ENCODE data around the gene RSPH3.

The RSPH3 gene

DNA sequence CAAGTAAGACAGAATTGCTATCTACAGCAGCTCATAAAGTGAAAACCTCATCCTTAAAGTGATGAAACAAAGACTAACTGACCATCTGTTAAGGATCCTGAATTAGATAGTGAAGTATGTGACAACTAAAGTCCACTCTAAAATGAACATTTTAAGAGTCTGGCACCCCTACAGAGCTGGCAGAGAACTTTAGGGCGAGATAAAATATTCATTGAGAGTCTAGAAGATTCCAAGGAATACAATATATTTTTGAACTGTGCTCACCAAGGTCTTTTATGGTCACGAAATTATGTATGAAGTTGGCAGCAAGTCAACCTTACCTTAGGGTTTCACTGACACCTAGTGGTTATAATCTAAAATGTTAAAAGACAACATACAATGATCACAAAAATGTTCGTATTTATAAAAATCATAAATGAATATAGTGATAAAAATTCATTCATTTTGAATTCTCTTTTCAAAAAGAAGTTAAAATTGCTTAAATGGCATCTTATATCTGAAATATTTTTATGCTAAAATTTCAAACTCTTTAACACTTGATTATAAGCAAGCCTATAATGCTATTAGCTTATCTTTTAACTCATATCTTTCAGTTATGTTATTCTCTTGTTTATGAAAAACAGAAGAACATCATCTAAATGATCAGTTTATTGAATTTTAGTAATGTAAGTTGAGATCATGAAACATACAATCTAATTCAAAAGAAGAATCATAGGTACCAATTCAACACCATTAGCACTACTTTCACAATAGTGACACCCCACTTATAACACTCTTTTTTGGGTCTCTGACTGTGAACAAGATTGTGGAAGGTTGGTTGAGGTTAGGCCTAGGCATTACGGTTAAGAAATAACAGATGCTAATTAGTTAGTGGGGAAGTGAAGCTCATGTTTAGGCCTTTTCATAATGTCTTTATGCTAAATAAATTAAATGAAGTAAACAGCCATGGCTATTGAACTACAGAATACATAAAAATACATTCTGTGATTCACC is 27.5 kb downstream of the RSPH3 start:
- TF ChIP-seq ZFP3 (CRISPR knock-in tag; IDR thresholded peaks at IDR 0.05) (no peak), PPARA (CRISPR knock-in tag; IDR thresholded peaks at IDR 0.05; ENCODE audit: borderline replicate concordance) (no peak), RARB (CRISPR knock-in tag; IDR thresholded peaks at IDR 0.05) (no peak), ISL1 (CRISPR knock-in tag; IDR thresholded peaks at IDR 0.05) (no peak)
- ATAC-seq: peak; percentile 83

DNA sequence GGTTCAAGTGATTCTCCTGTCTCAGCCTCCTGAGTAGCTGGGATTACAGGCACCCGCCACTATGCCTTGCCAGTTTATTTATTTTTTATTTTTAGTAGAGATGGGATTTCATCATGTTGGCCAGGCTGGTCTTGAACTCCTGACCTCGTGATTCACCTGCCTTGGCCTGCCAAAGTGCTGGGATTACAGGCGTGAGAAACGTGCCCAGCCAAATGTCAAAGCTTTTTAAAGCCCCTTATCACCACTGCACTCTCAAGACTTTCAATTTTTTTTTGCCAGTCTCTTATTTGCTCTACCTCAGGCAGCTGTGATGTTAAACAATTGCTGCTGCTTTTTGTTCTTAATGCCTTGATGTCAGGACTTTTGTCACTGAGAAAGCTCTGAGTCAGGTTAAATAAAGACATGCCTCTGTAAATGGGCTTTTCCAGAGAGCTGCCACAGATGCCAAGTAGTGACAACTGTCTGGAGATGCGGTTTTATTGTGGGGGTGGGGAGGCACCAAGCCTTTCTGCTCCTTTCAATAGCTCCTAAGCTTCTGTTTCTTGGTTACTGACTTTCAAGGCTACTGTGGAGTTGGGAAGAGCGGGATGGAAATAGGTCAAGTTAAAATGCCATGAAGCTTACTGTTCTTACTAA is 29.2 kb downstream of the RSPH3 start:
- no peak for ATAC-seq
- TF ChIP-seq, protein P1, sequence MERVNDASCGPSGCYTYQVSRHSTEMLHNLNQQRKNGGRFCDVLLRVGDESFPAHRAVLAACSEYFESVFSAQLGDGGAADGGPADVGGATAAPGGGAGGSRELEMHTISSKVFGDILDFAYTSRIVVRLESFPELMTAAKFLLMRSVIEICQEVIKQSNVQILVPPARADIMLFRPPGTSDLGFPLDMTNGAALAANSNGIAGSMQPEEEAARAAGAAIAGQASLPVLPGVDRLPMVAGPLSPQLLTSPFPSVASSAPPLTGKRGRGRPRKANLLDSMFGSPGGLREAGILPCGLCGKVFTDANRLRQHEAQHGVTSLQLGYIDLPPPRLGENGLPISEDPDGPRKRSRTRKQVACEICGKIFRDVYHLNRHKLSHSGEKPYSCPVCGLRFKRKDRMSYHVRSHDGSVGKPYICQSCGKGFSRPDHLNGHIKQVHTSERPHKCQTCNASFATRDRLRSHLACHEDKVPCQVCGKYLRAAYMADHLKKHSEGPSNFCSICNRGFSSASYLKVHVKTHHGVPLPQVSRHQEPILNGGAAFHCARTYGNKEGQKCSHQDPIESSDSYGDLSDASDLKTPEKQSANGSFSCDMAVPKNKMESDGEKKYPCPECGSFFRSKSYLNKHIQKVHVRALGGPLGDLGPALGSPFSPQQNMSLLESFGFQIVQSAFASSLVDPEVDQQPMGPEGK (CRISPR knock-in tag; IDR thresholded peaks at IDR 0.05; ENCODE audit: borderline replicate concordance): no peak
- TF ChIP-seq ZNF8 (CRISPR knock-in tag; IDR thresholded peaks at IDR 0.05): no peak
- TF ChIP-seq CSDC2 (CRISPR knock-in tag; IDR thresholded peaks at IDR 0.05): no peak
- TF ChIP-seq ZFP30 (CRISPR knock-in tag; IDR thresholded peaks at IDR 0.05): no peak
- no peak for TF ChIP-seq RARB (CRISPR knock-in tag; IDR thresholded peaks at IDR 0.05)
- no peak for TF ChIP-seq SNAI2 (CRISPR knock-in tag; IDR thresholded peaks at IDR 0.05)
- TF ChIP-seq, protein P2, sequence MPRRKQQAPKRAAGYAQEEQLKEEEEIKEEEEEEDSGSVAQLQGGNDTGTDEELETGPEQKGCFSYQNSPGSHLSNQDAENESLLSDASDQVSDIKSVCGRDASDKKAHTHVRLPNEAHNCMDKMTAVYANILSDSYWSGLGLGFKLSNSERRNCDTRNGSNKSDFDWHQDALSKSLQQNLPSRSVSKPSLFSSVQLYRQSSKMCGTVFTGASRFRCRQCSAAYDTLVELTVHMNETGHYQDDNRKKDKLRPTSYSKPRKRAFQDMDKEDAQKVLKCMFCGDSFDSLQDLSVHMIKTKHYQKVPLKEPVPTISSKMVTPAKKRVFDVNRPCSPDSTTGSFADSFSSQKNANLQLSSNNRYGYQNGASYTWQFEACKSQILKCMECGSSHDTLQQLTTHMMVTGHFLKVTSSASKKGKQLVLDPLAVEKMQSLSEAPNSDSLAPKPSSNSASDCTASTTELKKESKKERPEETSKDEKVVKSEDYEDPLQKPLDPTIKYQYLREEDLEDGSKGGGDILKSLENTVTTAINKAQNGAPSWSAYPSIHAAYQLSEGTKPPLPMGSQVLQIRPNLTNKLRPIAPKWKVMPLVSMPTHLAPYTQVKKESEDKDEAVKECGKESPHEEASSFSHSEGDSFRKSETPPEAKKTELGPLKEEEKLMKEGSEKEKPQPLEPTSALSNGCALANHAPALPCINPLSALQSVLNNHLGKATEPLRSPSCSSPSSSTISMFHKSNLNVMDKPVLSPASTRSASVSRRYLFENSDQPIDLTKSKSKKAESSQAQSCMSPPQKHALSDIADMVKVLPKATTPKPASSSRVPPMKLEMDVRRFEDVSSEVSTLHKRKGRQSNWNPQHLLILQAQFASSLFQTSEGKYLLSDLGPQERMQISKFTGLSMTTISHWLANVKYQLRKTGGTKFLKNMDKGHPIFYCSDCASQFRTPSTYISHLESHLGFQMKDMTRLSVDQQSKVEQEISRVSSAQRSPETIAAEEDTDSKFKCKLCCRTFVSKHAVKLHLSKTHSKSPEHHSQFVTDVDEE (CRISPR knock-in tag; IDR thresholded peaks at IDR 0.05): no peak
- TF ChIP-seq ESRRG (CRISPR knock-in tag; IDR thresholded peaks at IDR 0.05): no peak
- TF ChIP-seq, protein P3, sequence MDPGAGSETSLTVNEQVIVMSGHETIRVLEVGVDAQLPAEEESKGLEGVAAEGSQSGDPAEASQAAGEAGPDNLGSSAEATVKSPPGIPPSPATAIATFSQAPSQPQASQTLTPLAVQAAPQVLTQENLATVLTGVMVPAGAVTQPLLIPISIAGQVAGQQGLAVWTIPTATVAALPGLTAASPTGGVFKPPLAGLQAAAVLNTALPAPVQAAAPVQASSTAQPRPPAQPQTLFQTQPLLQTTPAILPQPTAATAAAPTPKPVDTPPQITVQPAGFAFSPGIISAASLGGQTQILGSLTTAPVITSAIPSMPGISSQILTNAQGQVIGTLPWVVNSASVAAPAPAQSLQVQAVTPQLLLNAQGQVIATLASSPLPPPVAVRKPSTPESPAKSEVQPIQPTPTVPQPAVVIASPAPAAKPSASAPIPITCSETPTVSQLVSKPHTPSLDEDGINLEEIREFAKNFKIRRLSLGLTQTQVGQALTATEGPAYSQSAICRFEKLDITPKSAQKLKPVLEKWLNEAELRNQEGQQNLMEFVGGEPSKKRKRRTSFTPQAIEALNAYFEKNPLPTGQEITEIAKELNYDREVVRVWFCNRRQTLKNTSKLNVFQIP (CRISPR knock-in tag; IDR thresholded peaks at IDR 0.05; ENCODE audit: borderline replicate concordance, low read depth): no peak

DNA sequence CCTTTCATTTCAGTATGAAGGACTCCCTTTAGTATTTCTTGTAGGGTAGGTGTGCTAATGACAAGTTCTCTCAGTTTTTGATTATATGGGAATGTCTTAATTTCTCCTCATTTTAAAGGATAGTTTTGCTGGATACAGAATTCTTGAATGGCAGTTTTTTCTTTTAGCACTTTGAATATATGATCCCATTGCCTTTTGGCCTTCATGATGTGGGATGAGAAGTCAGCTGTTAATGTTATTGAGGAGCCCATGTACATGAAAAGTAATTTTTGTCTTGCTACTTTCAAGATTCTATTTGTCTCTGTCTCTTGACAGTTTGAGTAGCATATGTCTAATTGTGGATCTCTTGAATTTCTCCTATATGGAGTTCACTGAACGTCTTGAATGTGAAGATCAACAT is 30.9 kb downstream of the RSPH3 start:
- no peak for ATAC-seq
- no peak for TF ChIP-seq BACH2 (CRISPR knock-in tag; IDR thresholded peaks at IDR 0.05; ENCODE audit: borderline replicate concordance)
- no peak for TF ChIP-seq OSR1 (CRISPR knock-in tag; IDR thresholded peaks at IDR 0.05)
- TF ChIP-seq TCF4 (CRISPR knock-in tag; IDR thresholded peaks at IDR 0.05; ENCODE audit: borderline replicate concordance): no peak
- no peak for TF ChIP-seq GLIS3 (CRISPR knock-in tag; IDR thresholded peaks at IDR 0.05)
- TF ChIP-seq ZFP30 (CRISPR knock-in tag; IDR thresholded peaks at IDR 0.05): no peak
- no peak for TF ChIP-seq CSDC2 (CRISPR knock-in tag; IDR thresholded peaks at IDR 0.05)
- no peak for TF ChIP-seq ZNF8 (CRISPR knock-in tag; IDR thresholded peaks at IDR 0.05)
- TF ChIP-seq TOX (CRISPR knock-in tag; IDR thresholded peaks at IDR 0.05; ENCODE audit: borderline replicate concordance): no peak
- TF ChIP-seq RARB (CRISPR knock-in tag; IDR thresholded peaks at IDR 0.05): no peak
- TF ChIP-seq ZNF565 (CRISPR knock-in tag; conservative IDR thresholded peaks at IDR 0.05; ENCODE audit: low read depth): no peak
- TF ChIP-seq, protein P4, sequence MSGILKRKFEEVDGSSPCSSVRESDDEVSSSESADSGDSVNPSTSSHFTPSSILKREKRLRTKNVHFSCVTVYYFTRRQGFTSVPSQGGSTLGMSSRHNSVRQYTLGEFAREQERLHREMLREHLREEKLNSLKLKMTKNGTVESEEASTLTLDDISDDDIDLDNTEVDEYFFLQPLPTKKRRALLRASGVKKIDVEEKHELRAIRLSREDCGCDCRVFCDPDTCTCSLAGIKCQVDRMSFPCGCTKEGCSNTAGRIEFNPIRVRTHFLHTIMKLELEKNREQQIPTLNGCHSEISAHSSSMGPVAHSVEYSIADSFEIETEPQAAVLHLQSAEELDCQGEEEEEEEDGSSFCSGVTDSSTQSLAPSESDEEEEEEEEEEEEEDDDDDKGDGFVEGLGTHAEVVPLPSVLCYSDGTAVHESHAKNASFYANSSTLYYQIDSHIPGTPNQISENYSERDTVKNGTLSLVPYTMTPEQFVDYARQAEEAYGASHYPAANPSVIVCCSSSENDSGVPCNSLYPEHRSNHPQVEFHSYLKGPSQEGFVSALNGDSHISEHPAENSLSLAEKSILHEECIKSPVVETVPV (CRISPR knock-in tag; IDR thresholded peaks at IDR 0.05): no peak
- no peak for TF ChIP-seq ARNTL (CRISPR knock-in tag; IDR thresholded peaks at IDR 0.05; ENCODE audit: borderline replicate concordance, low read depth)
- TF ChIP-seq ZNF70 (CRISPR knock-in tag; IDR thresholded peaks at IDR 0.05): no peak
- TF ChIP-seq, protein P2 (CRISPR knock-in tag; IDR thresholded peaks at IDR 0.05): no peak

All from SK-N-SH treated with all-trans-retinoic acid at 6 μM for 48 hours (cell line).